ENCODE measurements around the gene HOXA5. TPM values are rescaled to one million over a fixed set of nuclear protein-coding genes. Genes with fewer than 3 reads are reported as not detected.
A peak's percentile ranks its signal among the peaks of the same experiment; 100 is the strongest.

Gene HOXA5
- total RNA-seq, 1 experiment from 2014 or later, result 7.5 TPM

DNA sequence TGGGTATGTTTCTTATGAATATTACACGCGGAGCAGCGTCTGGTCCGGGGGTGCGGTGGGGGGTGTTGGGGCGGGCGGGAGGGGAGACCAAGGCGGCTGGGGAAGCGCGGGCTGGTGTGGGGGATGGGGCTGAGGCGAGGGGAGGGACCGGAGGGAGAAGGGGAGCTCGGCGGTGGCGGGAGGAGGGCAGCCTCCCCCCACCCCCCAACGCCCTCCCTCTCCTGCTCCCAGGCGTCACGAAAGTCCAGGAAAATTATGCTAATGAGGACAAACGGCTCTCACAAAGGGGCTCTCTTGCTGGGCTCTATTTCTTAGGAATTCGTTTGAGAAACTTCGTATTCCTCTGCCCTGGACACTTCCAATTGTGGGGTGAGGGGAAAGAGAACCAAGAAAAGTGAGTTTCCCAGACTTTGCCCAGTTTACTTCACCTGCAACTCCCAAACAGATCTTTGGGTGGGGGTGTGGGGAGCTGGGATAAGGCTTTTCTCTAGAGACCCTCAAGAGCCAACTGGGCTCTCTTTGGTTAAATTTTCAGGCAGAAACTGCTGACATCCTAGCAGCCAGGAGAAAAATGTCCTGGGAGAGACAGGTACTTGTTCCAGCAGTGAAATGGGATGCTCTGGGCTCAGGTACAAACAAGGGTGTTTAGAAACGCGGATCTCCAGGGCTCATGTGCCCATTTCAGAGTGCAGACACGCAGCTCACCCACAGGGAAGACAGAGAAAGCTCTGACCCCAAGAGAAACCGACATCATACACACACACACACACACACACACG is 29.3 kb downstream of the HOXA5 start:
- Histone ChIP-seq H3K27me3 (ENCODE audit: low read length) (no peaks in the 10 kb centered on the region), H3K9me3 (ENCODE audit: low read length) (no peaks in the 10 kb centered on the region), H3K4me2 (ENCODE audit: low read length) (peak overlapping the region; percentile 98), H3K4me1 (ENCODE audit: insufficient read depth, low read length) (peaks cover 56% of the 10 kb centered on the region), H3K9me2 (replicated peaks; ENCODE audit: low read length) (no peaks in the 10 kb centered on the region), H3K27ac (ENCODE audit: low read length) (peak overlapping the region; percentile 86), H2AFZ (ENCODE audit: low read length) (no peak overlapping the region; the same call in 1 of the 2 replicates), H3F3A (ENCODE audit: low read length, unreplicated experiment) (peaks cover 3% of the 10 kb centered on the region), H3K4me3 (ENCODE audit: low read length) (peak overlapping the region; percentile 81), H3K9ac (ENCODE audit: low read length) (peak overlapping the region; percentile 74), H3K36me3 (ENCODE audit: low read depth, low read length) (no peaks in the 10 kb centered on the region; the same call in 1 of the 2 replicates), H4K20me1 (ENCODE audit: low read length) (no peaks in the 10 kb centered on the region), H3K79me2 (ENCODE audit: low read length) (peaks cover 79% of the 10 kb centered on the region)
- peak; percentile 55 for DNase-seq
- ChIA-PET CTCF (no interaction called here), POLR2A (ENCODE audit: unreplicated experiment) (interaction anchor here (1.1 kb wide), 1 partner anchor 16 kb away, joined by 9 read pairs; no protein-coding TSS in a partner anchor)
- intact Hi-C loops (cut with micrococcal nuclease), result loop anchor here (1.0 kb wide), 1 partner anchor 20 kb away; no protein-coding TSS in a partner anchor
- peak; percentile 5 for ATAC-seq
- TF ChIP-seq CTCF (conservative IDR thresholded peaks at IDR 0.05; ENCODE audit: low read depth, low read length), result no peak
- no peak for TF ChIP-seq EZH2 (IDR thresholded peaks at IDR 0.05; ENCODE audit: low read length, unreplicated experiment)
- no peak for TF ChIP-seq EZH2phosphoT487 (IDR thresholded peaks at IDR 0.05; ENCODE audit: borderline replicate concordance, low read length)
- TSS peak; percentile 73 for BruUV-seq (replicated peaks)

- peak overlapping the region; percentile 99 for H3K27ac ChIP-seq (ENCODE audit: low read length)
- H3K9ac ChIP-seq (ENCODE audit: low read length), result peak overlapping the region; percentile 93
- peaks cover 79% of the 10 kb centered on the region for H3K79me2 ChIP-seq (ENCODE audit: low read length)
These were observed 30.2 kb downstream of the HOXA5 start for GRCh38 chr7:27112955-27113949.

More at GRCh38 chr7:27112955-27113949, 30.2 kb downstream of the HOXA5 start:
- peaks cover 59% of the 10 kb centered on the region for H3K4me1 ChIP-seq (ENCODE audit: insufficient read depth, low read length)
- no peaks in the 10 kb centered on the region for H3K27me3 ChIP-seq (ENCODE audit: low read length)
- H3K9me3 ChIP-seq (ENCODE audit: low read length), result no peaks in the 10 kb centered on the region
- BruUV-seq (replicated peaks), result no TSS peak
- ChIA-PET CTCF (no interaction called here), POLR2A (ENCODE audit: unreplicated experiment) (interaction anchor here (1.0 kb wide), 1 partner anchor 35 kb away, joined by 4 read pairs; no protein-coding TSS in a partner anchor)
- H3F3A ChIP-seq (ENCODE audit: low read length, unreplicated experiment), result peaks cover 3% of the 10 kb centered on the region
- no peaks in the 10 kb centered on the region for H3K9me2 ChIP-seq (replicated peaks; ENCODE audit: low read length)
- DNase-seq (peak; percentile 84), ATAC-seq (peak; percentile 31)
- H4K20me1 ChIP-seq (ENCODE audit: low read length), result no peaks in the 10 kb centered on the region
- H3K4me2 ChIP-seq (ENCODE audit: low read length), result peak overlapping the region; percentile 96
- H3K36me3 ChIP-seq (ENCODE audit: low read depth, low read length), result no peaks in the 10 kb centered on the region
- H3K4me3 ChIP-seq (ENCODE audit: low read length), result peak overlapping the region; percentile 99
- no peak for TF ChIP-seq EZH2phosphoT487 (IDR thresholded peaks at IDR 0.05; ENCODE audit: borderline replicate concordance, low read length)
- TF ChIP-seq CTCF (conservative IDR thresholded peaks at IDR 0.05; ENCODE audit: low read depth, low read length), result no peak
- TF ChIP-seq EZH2 (IDR thresholded peaks at IDR 0.05; ENCODE audit: low read length, unreplicated experiment), result no peak
- peak overlapping the region; percentile 48; the same call in 1 of the 2 replicates for H2AFZ ChIP-seq (ENCODE audit: low read length)
- intact Hi-C loops (cut with micrococcal nuclease), result loop anchor here (1.0 kb wide), 3 partner anchors 21 to 249 kb away; partner anchors contain the start of gene SKAP2

All from PC-3 (cell line).